Kidney epithelial cell (primary cell): Measurements from ENCODE around the gene NOLC1. TPM values are rescaled to one million over a fixed set of nuclear protein-coding genes. Genes with fewer than 3 reads are reported as not detected.

ENCODE experiments used
- DNase-seq: peaks from one replicate; pipeline ENCODE4 v3.0.0-alpha.2; 2010; ENCODE audit warnings: low read depth
- H3K27me3 ChIP-seq: 2 replicates; pipeline ENCODE4 v1.6.0; 2011; ENCODE audit warnings: low read length; ENCODE audit not compliant: control insufficient read depth, insufficient read depth
- H3K36me3 ChIP-seq: 2 replicates; pipeline ENCODE4 v1.5.1; 2011; ENCODE audit warnings: low read length; ENCODE audit not compliant: control insufficient read depth, insufficient read depth
- H3K4me3 ChIP-seq: 2 replicates; pipeline ENCODE4 v1.5.1; 2011; ENCODE audit warnings: low read depth, mild to moderate bottlenecking, control low read depth, low read length
- total RNA-seq: library from RNA; depleted of rRNA; stranded (reverse); fragments of >200 nt; gene quantifications from 2 replicates; pipeline ENCODE4 v1.2.3, GENCODE V29; 2015
- TF ChIP-seq, protein P1 (sequence below): IDR thresholded peaks from 2 replicates; pipeline ENCODE4 v1.5.1; 2011; ENCODE audit warnings: mild to moderate bottlenecking, moderate library complexity, low read length, control low read depth, inconsistent platforms; ENCODE audit not compliant: insufficient read depth, poor library complexity, severe bottlenecking

The NOLC1 gene
- total RNA-seq, 1 donor from 2014 or later, result 97.1 TPM

- H3K27me3 ChIP-seq, result no peaks in the 10 kb centered on the region
- TF ChIP-seq, protein P1, sequence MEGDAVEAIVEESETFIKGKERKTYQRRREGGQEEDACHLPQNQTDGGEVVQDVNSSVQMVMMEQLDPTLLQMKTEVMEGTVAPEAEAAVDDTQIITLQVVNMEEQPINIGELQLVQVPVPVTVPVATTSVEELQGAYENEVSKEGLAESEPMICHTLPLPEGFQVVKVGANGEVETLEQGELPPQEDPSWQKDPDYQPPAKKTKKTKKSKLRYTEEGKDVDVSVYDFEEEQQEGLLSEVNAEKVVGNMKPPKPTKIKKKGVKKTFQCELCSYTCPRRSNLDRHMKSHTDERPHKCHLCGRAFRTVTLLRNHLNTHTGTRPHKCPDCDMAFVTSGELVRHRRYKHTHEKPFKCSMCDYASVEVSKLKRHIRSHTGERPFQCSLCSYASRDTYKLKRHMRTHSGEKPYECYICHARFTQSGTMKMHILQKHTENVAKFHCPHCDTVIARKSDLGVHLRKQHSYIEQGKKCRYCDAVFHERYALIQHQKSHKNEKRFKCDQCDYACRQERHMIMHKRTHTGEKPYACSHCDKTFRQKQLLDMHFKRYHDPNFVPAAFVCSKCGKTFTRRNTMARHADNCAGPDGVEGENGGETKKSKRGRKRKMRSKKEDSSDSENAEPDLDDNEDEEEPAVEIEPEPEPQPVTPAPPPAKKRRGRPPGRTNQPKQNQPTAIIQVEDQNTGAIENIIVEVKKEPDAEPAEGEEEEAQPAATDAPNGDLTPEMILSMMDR, result no peak
- no peak for DNase-seq
- peak overlapping the region; percentile 95 for H3K4me3 ChIP-seq
- no peaks in the 10 kb centered on the region for H3K36me3 ChIP-seq
These were observed 20.0 kb upstream of the NOLC1 start for GRCh38 chr10:102132193-102132562.

GRCh38 chr10:102132563-102133372, 19.4 kb upstream of the NOLC1 start, which contains the start of gene PPRC1:
PPRC1 (plus strand) TSS chr10:102133040; CDS start chr10:102133069, 29 bp downstream.
- H3K27me3 ChIP-seq, result no peaks in the 10 kb centered on the region
- TF ChIP-seq, protein P1, result peak; percentile 83
- peak within 1 kb of the TSS; percentile 95 for H3K4me3 ChIP-seq
- DNase-seq, result peak; percentile 97
- no peaks in the 10 kb centered on the region for H3K36me3 ChIP-seq

DNA sequence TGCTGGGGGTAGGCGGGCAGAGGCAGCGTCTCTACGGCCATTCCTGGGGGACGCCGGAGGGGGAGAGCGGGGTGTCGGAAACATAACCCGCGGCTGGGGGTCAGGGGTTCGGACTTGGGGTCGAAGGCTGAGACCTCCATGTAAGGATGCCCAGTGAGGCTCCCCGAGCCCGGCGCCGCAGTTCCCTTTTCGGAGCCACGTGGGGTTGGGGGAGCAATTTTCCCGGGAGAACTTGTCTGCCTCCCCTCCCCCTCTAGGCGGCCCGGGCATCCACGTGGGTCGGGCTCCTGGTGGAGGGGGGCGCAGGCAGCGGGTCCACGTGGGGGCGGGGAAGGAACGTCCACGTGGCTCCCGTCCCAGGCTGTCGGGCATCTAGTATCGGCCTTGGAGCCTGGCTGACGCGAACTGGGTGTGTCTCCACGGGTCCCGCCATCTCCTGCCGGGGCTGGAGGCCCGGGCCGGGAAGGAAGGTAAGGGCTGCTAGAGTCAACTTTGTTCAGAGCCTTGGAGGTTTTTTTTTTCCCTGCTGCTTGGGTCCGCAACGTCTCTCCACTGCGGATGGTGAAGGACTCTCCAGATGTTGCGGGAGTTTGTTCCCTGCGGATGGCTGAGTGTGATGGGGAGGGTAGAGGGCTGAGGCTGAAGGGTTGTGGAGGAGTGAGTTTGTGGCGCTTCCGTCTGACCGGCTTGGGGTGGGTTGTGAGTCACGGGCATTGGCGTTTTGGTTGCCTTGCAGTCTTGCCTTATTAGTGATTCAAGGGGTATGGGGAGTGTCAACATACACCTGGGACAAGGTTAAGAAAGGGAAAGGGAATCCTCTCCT, 18.6 kb upstream of the NOLC1 start:
- H3K4me3 ChIP-seq, result peak overlapping the region; percentile 95
- TF ChIP-seq, protein P1, result no peak

GRCh38 chr10:102134416-102134815, 17.8 kb upstream of the NOLC1 start:
- DNase-seq, result no peak
- H3K4me3 ChIP-seq, result peak overlapping the region; percentile 95
- H3K27me3 ChIP-seq, result no peaks in the 10 kb centered on the region
- TF ChIP-seq, protein P1, result no peak
- H3K36me3 ChIP-seq, result no peaks in the 10 kb centered on the region

More for the DNA sequence above, 18.6 kb upstream of the NOLC1 start:
- Histone ChIP-seq H3K27me3 (no peaks in the 10 kb centered on the region), H3K36me3 (no peaks in the 10 kb centered on the region)
- DNase-seq, result no peak

DNA sequence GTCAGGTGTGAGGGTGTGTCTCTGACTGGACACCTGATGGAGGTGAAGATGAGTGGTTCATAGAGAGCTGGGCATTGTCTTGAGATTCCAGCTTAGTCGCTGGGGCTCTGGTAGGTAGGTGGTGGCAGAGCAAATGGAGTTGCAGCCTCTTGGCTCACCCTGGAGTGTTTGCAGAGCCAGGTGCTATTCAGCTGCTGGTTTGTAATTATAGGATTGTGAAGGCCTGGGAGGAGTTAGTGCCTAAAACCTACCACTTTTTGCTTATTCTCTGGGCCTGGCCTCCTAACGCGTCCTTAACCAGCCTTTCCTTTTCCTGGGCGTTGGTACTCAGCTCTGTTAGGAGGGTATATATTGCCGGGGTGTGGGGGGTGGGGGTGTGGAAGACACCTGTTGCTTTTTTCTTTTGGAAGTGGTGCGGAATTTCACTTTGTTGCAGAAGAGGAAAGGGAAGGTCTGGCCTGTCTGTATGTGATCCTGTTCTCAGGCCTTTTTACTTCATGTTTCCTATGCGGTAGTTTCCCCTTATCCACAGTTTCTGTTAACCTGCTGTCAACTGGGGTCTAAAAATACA, 16.1 kb upstream of the NOLC1 start:
- Histone ChIP-seq H3K27me3 (no peaks in the 10 kb centered on the region), H3K4me3 (no peak overlapping the region), H3K36me3 (no peaks in the 10 kb centered on the region)
- TF ChIP-seq, protein P1, result no peak
- DNase-seq, result no peak
